Body of pancreas (tissue), 4 donors: Measurements from ENCODE around the gene SLC12A8. TPM values are rescaled to one million over a fixed set of nuclear protein-coding genes. Genes with fewer than 3 reads are reported as not detected.

Experiments used
- ATAC-seq: fragments of 150-250 bp; one replicate; pipeline ENCODE4 v1.9.1; 2016
- DNase-seq, 4 donors: peaks; one replicate each; pipeline ENCODE4 v3.0.0-alpha.2; 2019
- H3K27ac ChIP-seq, 4 donors: fragments of 200-600 bp; sonication (generic); 1 replicate in 3 of 4; 2 replicates in 1 of 4; pipeline versions ENCODE4 v1.5.1 to v1.6.1; 2016 to 2019; ENCODE audit warnings: mild to moderate bottlenecking in 1 of 4, mixed read lengths in 1 of 4, moderate library complexity in 1 of 4
- H3K27me3 ChIP-seq, 2 donors: fragments of 200-600 bp; sonication (generic); one replicate each; pipeline ENCODE4 v1.6.0; 2016; ENCODE audit warnings: mild to moderate bottlenecking in 1 of 2
- H3K36me3 ChIP-seq, 2 donors: fragments of 200-600 bp; sonication (generic); replicated peaks in 1 of 2; 2 replicates each; pipeline ENCODE4 v1.5.1; 2016; ENCODE audit warnings: low read depth in 2 of 2; ENCODE audit not compliant: insufficient read depth in 1 of 2
- H3K4me1 ChIP-seq: fragments of 200-600 bp; sonication (generic); one replicate; pipeline ENCODE4 v1.6.0; 2016
- H3K4me3 ChIP-seq, 2 donors: fragments of 200-600 bp; sonication (generic); 1 replicate in 1 of 2; 2 replicates in 1 of 2; pipeline ENCODE4 v1.5.1; 2016 to 2019
- H3K9me3 ChIP-seq, 3 donors: fragments of 200-600 bp; sonication (generic); 1 replicate in 2 of 3; 2 replicates in 1 of 3; pipeline ENCODE4 v1.5.1; 2016
- POLR2A ChIP-seq, 3 donors: fragments of 450-650 bp; IDR thresholded peaks; one replicate each; pipeline ENCODE4 v1.6.1; 2016; ENCODE audit warnings: antibody characterized with exemption in 3 of 3, mild to moderate bottlenecking in 2 of 3
- WGBS, 2 donors: methylation state at CpG; one replicate each; pipeline ENCODE4 v1.1.5; 2017; 5-methylcytosine and 5-hydroxymethylcytosine counted together
- intact Hi-C: fragments of 100-400 bp; cut with DNase I; formaldehyde crosslinking; loops from one replicate; pipeline ENCODE4 v1.15.1; 2023
- total RNA-seq, 2 donors: library from RNA; depleted of rRNA; stranded (reverse); fragments of >200 nt; gene quantifications; one replicate each; pipeline ENCODE4 v1.1.0, GENCODE V29; 2016
- TF ChIP-seq, protein P1 (sequence below), 7 experiments: fragments of 450-650 bp in 4 of 7; fragments of 200-600 bp in 3 of 7; sonication (generic) in 3 of 7; IDR thresholded peaks; one replicate each; pipeline ENCODE4 v1.5.1; 2016 to 2019; ENCODE audit warnings: antibody characterized with exemption in 7 of 7

The SLC12A8 gene
- total RNA-seq, 2 donors from 2014 or later: 10.1 to 30.0 TPM

DNA sequence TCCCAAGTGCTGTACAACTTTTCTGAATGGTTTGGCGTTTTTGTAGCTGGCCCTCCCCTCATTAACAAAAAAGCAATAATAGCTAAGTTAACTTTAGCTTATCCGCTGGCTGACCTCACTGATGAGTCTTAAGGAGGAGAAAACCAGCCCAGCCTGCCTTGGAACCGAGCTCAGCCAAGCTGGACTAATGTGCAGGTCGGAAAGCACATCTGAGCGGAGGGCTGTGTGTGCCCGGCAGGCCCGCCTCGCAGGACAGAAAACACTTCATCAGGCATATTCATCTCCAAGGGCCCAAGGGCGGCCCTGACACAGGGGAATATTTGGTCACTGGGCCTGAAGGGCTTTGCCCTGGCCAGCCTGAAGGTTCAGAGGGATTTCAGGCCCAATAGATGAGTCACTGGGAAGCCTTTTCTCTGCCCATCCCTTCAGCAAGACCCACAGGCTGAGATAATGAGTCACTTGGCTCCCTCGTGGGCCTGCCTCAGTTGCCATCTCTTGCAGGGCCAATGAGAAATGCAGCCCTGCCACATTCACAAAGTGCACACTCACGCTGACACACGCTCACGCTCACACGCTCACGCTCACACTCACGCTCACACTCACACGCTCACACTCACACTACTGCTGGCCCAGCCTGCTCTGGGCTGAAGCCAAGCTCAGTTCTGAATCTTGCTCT, 75.1 kb downstream of the SLC12A8 start:
- H3K4me1 ChIP-seq: peaks cover 11% of the 10 kb centered on the region
- intact Hi-C loops: no loop called here
- no peak for TF ChIP-seq POLR2A (IDR thresholded peaks at IDR 0.05)
- WGBS, 2 donors: 77 to 85% methylated on average over 11 to 17 of the region's 17 CpGs
- ATAC-seq (no peak), DNase-seq (no peak)
- H3K27me3 ChIP-seq: no peaks in the 10 kb centered on the region
- H3K27ac ChIP-seq: no peak overlapping the region
- H3K4me3 ChIP-seq: no peak overlapping the region
- H3K36me3 ChIP-seq: no peaks in the 10 kb centered on the region
- no peaks in the 10 kb centered on the region for H3K9me3 ChIP-seq

DNA sequence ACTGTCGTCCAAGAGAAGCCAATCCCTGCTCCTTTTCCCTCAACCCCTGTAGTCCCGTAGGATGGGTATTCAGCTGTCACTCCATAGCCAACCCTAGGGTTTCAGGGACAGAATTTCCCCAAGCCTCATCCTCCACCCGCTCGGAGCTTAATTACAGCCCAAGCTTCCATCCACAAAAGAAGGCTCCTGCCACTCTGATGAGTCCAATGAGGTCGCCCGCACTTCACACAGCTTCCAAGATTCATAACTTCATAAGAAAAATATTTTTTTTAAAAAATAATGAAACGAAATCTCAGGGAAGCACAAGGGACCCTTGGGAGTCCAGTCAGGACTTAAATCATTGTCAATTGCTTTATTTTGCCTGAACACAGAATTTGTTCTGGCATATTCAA, 75.6 kb downstream of the SLC12A8 start:
- intact Hi-C loops: no loop called here
- Histone ChIP-seq H3K27ac (no peak overlapping the region), H3K36me3 (no peaks in the 10 kb centered on the region), H3K9me3 (no peaks in the 10 kb centered on the region), H3K27me3 (no peaks in the 10 kb centered on the region), H3K4me1 (peaks cover 7% of the 10 kb centered on the region), H3K4me3 (no peak overlapping the region)
- no peak for ATAC-seq
- TF ChIP-seq, protein P1, sequence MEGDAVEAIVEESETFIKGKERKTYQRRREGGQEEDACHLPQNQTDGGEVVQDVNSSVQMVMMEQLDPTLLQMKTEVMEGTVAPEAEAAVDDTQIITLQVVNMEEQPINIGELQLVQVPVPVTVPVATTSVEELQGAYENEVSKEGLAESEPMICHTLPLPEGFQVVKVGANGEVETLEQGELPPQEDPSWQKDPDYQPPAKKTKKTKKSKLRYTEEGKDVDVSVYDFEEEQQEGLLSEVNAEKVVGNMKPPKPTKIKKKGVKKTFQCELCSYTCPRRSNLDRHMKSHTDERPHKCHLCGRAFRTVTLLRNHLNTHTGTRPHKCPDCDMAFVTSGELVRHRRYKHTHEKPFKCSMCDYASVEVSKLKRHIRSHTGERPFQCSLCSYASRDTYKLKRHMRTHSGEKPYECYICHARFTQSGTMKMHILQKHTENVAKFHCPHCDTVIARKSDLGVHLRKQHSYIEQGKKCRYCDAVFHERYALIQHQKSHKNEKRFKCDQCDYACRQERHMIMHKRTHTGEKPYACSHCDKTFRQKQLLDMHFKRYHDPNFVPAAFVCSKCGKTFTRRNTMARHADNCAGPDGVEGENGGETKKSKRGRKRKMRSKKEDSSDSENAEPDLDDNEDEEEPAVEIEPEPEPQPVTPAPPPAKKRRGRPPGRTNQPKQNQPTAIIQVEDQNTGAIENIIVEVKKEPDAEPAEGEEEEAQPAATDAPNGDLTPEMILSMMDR (IDR thresholded peaks at IDR 0.05): no peak
- no peak for TF ChIP-seq POLR2A (IDR thresholded peaks at IDR 0.05)
- no peak for DNase-seq
- 84 to 88% methylated on average over 7 of the region's 7 CpGs for WGBS, 2 donors

DNA sequence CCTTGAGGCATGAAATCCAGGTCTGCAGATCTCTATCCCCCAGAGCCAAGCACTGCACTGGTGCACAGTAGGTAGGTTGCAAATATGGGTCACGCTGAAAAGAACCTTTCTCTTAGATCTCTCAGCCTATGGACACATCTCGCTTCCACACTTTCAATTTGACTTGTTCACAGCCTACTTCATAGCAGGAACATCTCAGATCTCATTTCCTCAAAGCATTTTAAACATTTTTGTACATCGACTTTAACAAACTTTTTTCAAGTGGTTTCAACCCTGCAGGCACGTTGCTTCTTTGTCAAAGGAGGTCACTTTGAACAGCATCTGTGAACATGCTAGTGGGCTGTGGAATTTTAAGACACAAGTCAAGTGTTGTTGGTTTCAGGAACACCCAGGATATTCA, 76.0 kb downstream of the SLC12A8 start:
- Histone ChIP-seq H3K27me3 (no peaks in the 10 kb centered on the region), H3K9me3 (no peaks in the 10 kb centered on the region), H3K27ac (no peak overlapping the region), H3K36me3 (no peaks in the 10 kb centered on the region), H3K4me1 (peaks cover 5% of the 10 kb centered on the region), H3K4me3 (no peak overlapping the region)
- no peak for TF ChIP-seq POLR2A (IDR thresholded peaks at IDR 0.05)
- TF ChIP-seq, protein P1 (IDR thresholded peaks at IDR 0.05): no peak
- DNase-seq (no peak), ATAC-seq (no peak)
- intact Hi-C loops: no loop called here
- WGBS, 2 donors: 72 to 76% methylated on average over 4 of the region's 4 CpGs

DNA sequence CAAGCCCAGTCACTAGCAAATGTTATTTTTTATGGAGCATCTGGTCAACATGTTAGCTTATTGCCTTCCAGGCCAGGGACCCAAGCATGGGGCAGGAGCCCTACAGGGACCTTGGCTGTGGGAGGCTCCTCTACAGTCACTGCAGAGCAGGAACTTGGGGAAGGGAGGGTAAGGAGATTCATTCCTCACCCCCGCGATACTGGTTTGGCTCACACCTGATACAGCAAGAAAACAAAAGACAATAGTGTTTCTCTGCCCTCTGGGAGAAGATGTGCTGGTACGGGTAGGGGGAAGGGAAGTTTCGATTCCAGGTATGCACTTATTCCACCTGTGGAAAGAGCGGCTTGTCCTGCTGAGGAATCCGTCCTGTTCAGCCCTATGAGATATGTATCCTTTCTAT, 77.6 kb downstream of the SLC12A8 start:
- ATAC-seq: no peak
- Histone ChIP-seq H3K27me3 (no peaks in the 10 kb centered on the region), H3K4me1 (no peaks in the 10 kb centered on the region), H3K36me3 (no peaks in the 10 kb centered on the region), H3K27ac (no peak overlapping the region), H3K4me3 (no peak overlapping the region), H3K9me3 (no peaks in the 10 kb centered on the region)
- 75 to 92% methylated on average over 6 of the region's 6 CpGs for WGBS, 2 donors
- DNase-seq: no peak
- TF ChIP-seq POLR2A (IDR thresholded peaks at IDR 0.05): no peak
- TF ChIP-seq, protein P1 (IDR thresholded peaks at IDR 0.05): no peak
- intact Hi-C loops: no loop called here

DNA sequence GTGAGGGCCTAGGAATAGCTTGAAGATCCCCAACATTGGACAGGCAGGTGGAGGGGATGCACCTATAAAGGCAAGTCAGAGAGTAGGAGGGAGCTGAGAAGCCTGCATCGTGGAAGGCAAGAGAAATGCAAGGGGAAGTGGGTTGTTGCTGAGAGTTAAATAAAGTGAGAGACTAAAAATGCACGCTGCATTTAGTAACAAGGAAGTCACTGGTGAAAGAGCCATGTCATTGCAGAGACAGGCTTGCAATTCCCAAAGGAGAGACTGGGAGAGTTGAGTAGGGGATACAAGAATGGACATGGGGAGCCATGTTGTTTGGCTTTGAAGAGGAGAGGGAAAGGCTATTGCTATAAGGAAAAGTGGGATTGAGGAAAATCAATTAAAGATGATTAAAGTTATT, 79.7 kb downstream of the SLC12A8 start:
- DNase-seq: no peak
- TF ChIP-seq, protein P1 (IDR thresholded peaks at IDR 0.05): no peak
- TF ChIP-seq POLR2A (IDR thresholded peaks at IDR 0.05): no peak
- no peaks in the 10 kb centered on the region for H3K9me3 ChIP-seq
- no peaks in the 10 kb centered on the region for H3K36me3 ChIP-seq
- no peaks in the 10 kb centered on the region for H3K27me3 ChIP-seq
- H3K4me1 ChIP-seq: no peaks in the 10 kb centered on the region
- 70 to 88% methylated on average over 2 of the region's 2 CpGs for WGBS, 2 donors
- intact Hi-C loops: no loop called here
- H3K4me3 ChIP-seq: no peak overlapping the region
- H3K27ac ChIP-seq: no peak overlapping the region
- ATAC-seq: no peak
